Breast epithelium (tissue), 4 donors: Measurements from ENCODE around the gene BRD2. TPM values are rescaled to one million over a fixed set of nuclear protein-coding genes. Genes with fewer than 3 reads are reported as not detected.
A peak's percentile ranks its signal among the peaks of the same experiment; 100 is the strongest.

Experiments used
- DNase-seq, 2 donors: peaks; one replicate each; pipeline ENCODE4 v3.0.0-alpha.2; 2019; ENCODE audit warnings: low spot score in 2 of 2
- H3K27ac ChIP-seq, 2 donors: fragments of 200-600 bp; sonication (generic) in 1 of 2; one replicate each; pipeline ENCODE4 v1.5.1; 2016 to 2019; ENCODE audit warnings: mild to moderate bottlenecking in 1 of 2
- H3K27me3 ChIP-seq, 2 donors: fragments of 200-600 bp; sonication (generic) in 1 of 2; one replicate each; pipeline versions ENCODE4 v1.5.1 to v1.6.0; 2017 to 2019; ENCODE audit warnings: control low read depth in 1 of 2, mild to moderate bottlenecking in 1 of 2
- H3K36me3 ChIP-seq: fragments of 200-600 bp; one replicate; pipeline ENCODE4 v1.5.1; 2019
- H3K4me1 ChIP-seq, 2 donors: fragments of 200-600 bp; sonication (generic); one replicate each; pipeline ENCODE4 v1.5.1; 2016 to 2019; ENCODE audit warnings: control low read depth in 1 of 2
- H3K4me3 ChIP-seq, 3 donors: fragments of 200-600 bp; sonication (generic); 1 replicate in 2 of 3; 2 replicates in 1 of 3; pipeline ENCODE4 v1.5.1; 2016 to 2019; ENCODE audit warnings: mild to moderate bottlenecking in 3 of 3, moderate library complexity in 2 of 3
- H3K9me3 ChIP-seq, 2 donors: fragments of 200-600 bp; sonication (generic) in 1 of 2; one replicate each; pipeline ENCODE4 v1.5.1; 2016 to 2019; ENCODE audit warnings: control low read depth in 1 of 2
- CTCF ChIP-seq, 3 donors: fragments of 450-650 bp; IDR thresholded peaks; one replicate each; pipeline ENCODE4 v1.5.1; 2016 to 2017; ENCODE audit warnings: antibody characterized with exemption in 3 of 3, mild to moderate bottlenecking in 3 of 3, moderate library complexity in 3 of 3
- POLR2A ChIP-seq: fragments of 450-650 bp; IDR thresholded peaks from one replicate; pipeline ENCODE4 v1.6.1; 2016; ENCODE audit warnings: antibody characterized with exemption, mild to moderate bottlenecking, moderate library complexity
- POLR2AphosphoS5 ChIP-seq, 3 donors: sonication (generic); formaldehyde crosslinking; IDR thresholded peaks; one replicate each; pipeline ENCODE4 v1.6.1; 2017; ENCODE audit warnings: antibody characterized with exemption in 3 of 3
- intact Hi-C: fragments of 100-400 bp; cut with DNase I; formaldehyde crosslinking; loops from one replicate; pipeline ENCODE4 v1.15.1; 2023; ENCODE audit warnings: low total_unique reads
- total RNA-seq, 3 donors: library from RNA; depleted of rRNA; stranded (reverse); fragments of >200 nt; gene quantifications; one replicate each; pipeline ENCODE4 v1.1.0, GENCODE V29; 2016

Gene BRD2
- total RNA-seq, 3 donors from 2014 or later = 111 to 159 (median 122) TPM

GRCh38 chr6:32980488-32981038 lies 12.2 kb downstream of the BRD2 start:
- no peaks in the 10 kb centered on the region for H3K9me3 ChIP-seq
- DNase-seq = no peak
- H3K27me3 ChIP-seq = no peaks in the 10 kb centered on the region
- H3K4me1 ChIP-seq = peaks cover 0 to 9% of the 10 kb centered on the region in 2 donors
- no peak overlapping the region for H3K4me3 ChIP-seq
- H3K36me3 ChIP-seq = peaks cover 22% of the 10 kb centered on the region
- no peak overlapping the region for H3K27ac ChIP-seq
- intact Hi-C loops = loop anchor here (5.0 kb wide), 1 partner anchor 103 kb away; no protein-coding TSS in a partner anchor
- TF ChIP-seq CTCF (IDR thresholded peaks at IDR 0.05) = no peak
- TF ChIP-seq POLR2AphosphoS5 (IDR thresholded peaks at IDR 0.05) = no peak
- TF ChIP-seq POLR2A = no peak

GRCh38 chr6:32982084-32982701 lies 13.8 kb downstream of the BRD2 start:
- H3K4me1 ChIP-seq = no peaks in the 10 kb centered on the region
- DNase-seq = no peak
- H3K36me3 ChIP-seq = peaks cover 17% of the 10 kb centered on the region
- H3K27ac ChIP-seq = peak overlapping the region in 1 of 2 donors; percentile 4
- no peaks in the 10 kb centered on the region for H3K9me3 ChIP-seq
- no peak overlapping the region for H3K4me3 ChIP-seq
- intact Hi-C loops = loop anchor here (5.0 kb wide), 1 partner anchor 105 kb away; no protein-coding TSS in a partner anchor
- no peaks in the 10 kb centered on the region for H3K27me3 ChIP-seq
- TF ChIP-seq POLR2AphosphoS5 (IDR thresholded peaks at IDR 0.05) (no peak), CTCF (IDR thresholded peaks at IDR 0.05) (no peak), POLR2A (no peak)

GRCh38 chr6:32982702-32983492 lies 14.5 kb downstream of the BRD2 start:
- H3K9me3 ChIP-seq = no peaks in the 10 kb centered on the region
- H3K36me3 ChIP-seq = peaks cover 12% of the 10 kb centered on the region
- H3K27me3 ChIP-seq = no peaks in the 10 kb centered on the region
- DNase-seq = no peak
- peak overlapping the region in 1 of 2 donors; percentile 16 for H3K27ac ChIP-seq
- no peaks in the 10 kb centered on the region for H3K4me1 ChIP-seq
- intact Hi-C loops = loop anchor here (5.0 kb wide), 1 partner anchor 106 kb away; no protein-coding TSS in a partner anchor
- TF ChIP-seq POLR2AphosphoS5 (IDR thresholded peaks at IDR 0.05) (no peak), CTCF (IDR thresholded peaks at IDR 0.05) (no peak), POLR2A (no peak)
- no peak overlapping the region for H3K4me3 ChIP-seq

- Histone ChIP-seq H3K4me1 (no peaks in the 10 kb centered on the region), H3K9me3 (no peaks in the 10 kb centered on the region), H3K27ac (peak overlapping the region in 1 of 2 donors; percentile 16), H3K4me3 (no peak overlapping the region), H3K36me3 (peaks cover 6% of the 10 kb centered on the region), H3K27me3 (no peaks in the 10 kb centered on the region)
- TF ChIP-seq POLR2A (no peak), CTCF (IDR thresholded peaks at IDR 0.05) (no peak), POLR2AphosphoS5 (IDR thresholded peaks at IDR 0.05) (no peak)
- intact Hi-C loops = loop anchor here (5.0 kb wide), 1 partner anchor 106 kb away; no protein-coding TSS in a partner anchor
- no peak for DNase-seq
Observed at GRCh38 chr6:32983493-32983848, 15.1 kb downstream of the BRD2 start.
